HUES48 (cell line): ENCODE results near the gene IRS1.

Source experiments
- H3K27ac ChIP-seq: one replicate; pipeline ENCODE4 v1.7.0; 2013; ENCODE audit warnings: low read depth, low read length, inconsistent platforms
- H3K27me3 ChIP-seq: 2 replicates; pipeline ENCODE4 v1.6.1; 2013; ENCODE audit warnings: mild to moderate bottlenecking, low read length; ENCODE audit not compliant: control insufficient read depth, insufficient read depth
- H3K36me3 ChIP-seq: 2 replicates; pipeline ENCODE4 v1.6.1; 2013; ENCODE audit warnings: low read length; ENCODE audit not compliant: control insufficient read depth, insufficient read depth
- H3K4me1 ChIP-seq: 2 replicates; pipeline ENCODE4 v1.6.1; 2013; ENCODE audit warnings: mild to moderate bottlenecking, low read length; ENCODE audit not compliant: control insufficient read depth, insufficient read depth
- H3K4me3 ChIP-seq: 2 replicates; pipeline ENCODE4 v1.5.1; 2013; ENCODE audit warnings: mild to moderate bottlenecking, low read depth, low read length
- H3K9ac ChIP-seq: 2 replicates; pipeline ENCODE4 v1.6.1; 2013; ENCODE audit warnings: mild to moderate bottlenecking, low read depth, low read length, moderate library complexity
- H3K9me3 ChIP-seq: 2 replicates; pipeline ENCODE4 v1.6.1; 2013; ENCODE audit warnings: low read length; ENCODE audit not compliant: control insufficient read depth, insufficient read depth

IRS1 gene

DNA sequence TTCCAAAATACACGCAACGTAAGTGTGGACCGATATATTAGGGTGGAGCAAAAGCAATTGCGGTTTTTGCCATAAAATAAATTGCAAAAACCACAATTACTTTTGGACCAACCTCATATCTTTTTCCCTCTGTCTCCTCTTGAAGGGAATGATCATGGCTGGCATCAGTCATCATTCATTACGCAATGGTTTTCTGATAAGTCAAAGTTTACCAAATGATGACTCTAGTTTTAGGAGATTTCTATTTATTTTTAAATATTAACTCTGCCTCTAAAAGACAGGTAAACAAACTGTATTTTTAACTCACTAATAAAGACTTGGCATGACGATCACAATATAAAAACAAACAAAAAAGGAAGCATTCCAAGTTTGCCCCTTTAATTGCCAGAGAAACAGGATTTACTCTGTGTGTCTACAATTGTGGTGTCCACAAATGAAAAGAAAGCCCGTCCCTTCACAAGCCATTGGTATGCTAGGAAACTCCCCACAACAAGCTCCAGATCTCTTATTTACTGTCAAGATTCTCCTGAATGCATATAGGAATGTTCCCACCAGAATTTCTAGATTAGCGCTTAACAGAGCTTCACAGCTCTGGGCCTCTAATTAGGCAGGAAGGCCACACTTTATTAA lies 61.3 kb downstream of the IRS1 start:
- Histone ChIP-seq H3K9me3 (no peaks in the 10 kb centered on the region), H3K9ac (no peak overlapping the region), H3K36me3 (0 out of 2 replicates have a peak, but pooled peaks cover 4% of the 10 kb centered on the region), H3K27ac (no peak overlapping the region), H3K4me1 (peaks cover 13% of the 10 kb centered on the region), H3K27me3 (no peaks in the 10 kb centered on the region), H3K4me3 (no peak overlapping the region)

DNA sequence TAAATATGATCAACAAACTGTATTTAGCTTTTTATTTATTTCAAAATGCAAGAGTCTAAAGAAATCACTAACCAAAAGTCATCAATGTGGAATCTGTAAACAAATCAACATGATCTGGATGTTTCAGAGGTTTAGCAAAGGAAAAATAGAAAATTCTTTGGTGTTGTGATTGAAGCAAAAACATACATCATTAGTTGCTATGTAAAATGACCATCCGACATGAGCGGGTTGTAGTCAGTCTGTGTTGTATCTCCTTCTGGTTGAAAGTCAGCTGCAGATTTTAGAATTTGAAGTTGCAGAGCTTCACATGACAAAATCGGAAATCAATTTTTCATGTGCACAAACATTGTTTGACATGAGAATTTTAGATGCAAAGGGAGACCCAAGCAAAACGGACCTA lies 63.2 kb downstream of the IRS1 start:
- H3K27me3 ChIP-seq = no peaks in the 10 kb centered on the region
- peaks cover 13% of the 10 kb centered on the region for H3K4me1 ChIP-seq
- no peak overlapping the region for H3K4me3 ChIP-seq
- no peak overlapping the region for H3K9ac ChIP-seq
- H3K27ac ChIP-seq = no peak overlapping the region
- 0 out of 2 replicates have a peak, but pooled peaks cover 6% of the 10 kb centered on the region for H3K36me3 ChIP-seq
- H3K9me3 ChIP-seq = no peaks in the 10 kb centered on the region

DNA sequence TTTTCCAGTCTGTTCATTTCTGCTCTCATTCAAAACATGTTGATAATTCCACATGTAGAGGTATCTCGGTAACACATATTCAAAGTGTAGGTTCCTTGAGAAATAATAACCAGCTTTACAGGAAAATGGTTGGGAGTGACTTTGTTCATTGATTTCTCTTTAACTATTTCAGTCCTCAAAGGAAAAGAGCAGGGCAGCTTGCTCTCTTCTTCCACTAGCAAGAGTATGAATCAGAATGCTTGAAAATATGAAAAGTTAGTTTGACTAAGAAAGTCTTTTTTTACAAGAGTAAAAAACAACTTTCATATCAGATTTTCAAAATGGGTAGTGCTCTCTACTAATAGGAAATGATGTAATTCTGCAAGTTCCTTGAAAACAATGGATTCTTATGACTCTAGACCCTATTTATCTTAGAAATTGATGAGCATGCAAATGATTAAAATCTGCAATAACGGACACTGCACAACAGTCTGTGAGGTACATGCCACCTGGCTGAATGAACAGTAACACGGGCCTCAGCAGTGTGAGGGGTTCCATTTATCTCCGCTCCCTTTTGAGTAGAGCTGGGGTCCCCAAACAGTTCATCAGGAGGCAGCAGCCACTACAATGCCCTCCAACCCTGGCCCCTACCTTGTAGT lies 65.6 kb downstream of the IRS1 start:
- Histone ChIP-seq H3K27me3 (no peaks in the 10 kb centered on the region), H3K9me3 (no peaks in the 10 kb centered on the region), H3K9ac (no peak overlapping the region), H3K36me3 (0 out of 2 replicates have a peak, but pooled peaks cover 6% of the 10 kb centered on the region), H3K27ac (no peak overlapping the region), H3K4me1 (peaks cover 6% of the 10 kb centered on the region), H3K4me3 (no peak overlapping the region)

DNA sequence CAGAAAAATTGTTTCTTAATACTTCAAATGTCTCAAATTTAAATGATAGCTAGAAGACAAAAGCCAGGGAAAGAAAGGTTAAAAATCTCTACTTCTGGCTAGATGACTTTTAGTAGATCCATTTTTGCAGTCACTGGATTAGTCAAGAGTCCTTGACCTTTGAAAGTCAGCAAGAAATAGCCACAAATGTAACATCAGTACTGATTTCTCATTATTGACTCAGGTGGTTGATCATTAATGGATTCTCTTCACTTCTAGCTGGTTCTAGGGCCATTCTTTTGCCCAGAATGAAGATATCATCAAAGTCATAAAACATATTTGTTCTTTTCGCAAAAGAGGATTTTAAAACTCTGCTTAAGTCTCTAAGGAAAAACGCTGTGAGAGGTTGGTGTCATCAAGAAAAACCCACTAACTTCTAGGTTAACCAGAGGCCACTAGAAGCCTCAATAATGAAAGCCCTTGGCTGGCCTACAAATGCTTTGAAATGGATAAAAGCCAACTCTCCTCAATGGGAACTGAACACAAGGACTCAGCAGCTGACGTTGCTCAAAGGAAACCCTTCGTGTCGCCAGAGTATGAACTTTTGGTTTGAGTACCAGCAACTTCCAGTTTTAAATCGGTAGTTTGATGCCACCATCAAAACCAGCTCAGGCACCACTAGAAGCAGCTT lies 66.3 kb downstream of the IRS1 start:
- H3K27ac ChIP-seq = no peak overlapping the region
- no peaks in the 10 kb centered on the region for H3K27me3 ChIP-seq
- H3K9ac ChIP-seq = no peak overlapping the region
- H3K36me3 ChIP-seq = 0 out of 2 replicates have a peak, but pooled peaks cover 6% of the 10 kb centered on the region
- H3K4me3 ChIP-seq = no peak overlapping the region
- no peaks in the 10 kb centered on the region; the same call in 1 of the 2 replicates for H3K4me1 ChIP-seq
- no peaks in the 10 kb centered on the region for H3K9me3 ChIP-seq

DNA sequence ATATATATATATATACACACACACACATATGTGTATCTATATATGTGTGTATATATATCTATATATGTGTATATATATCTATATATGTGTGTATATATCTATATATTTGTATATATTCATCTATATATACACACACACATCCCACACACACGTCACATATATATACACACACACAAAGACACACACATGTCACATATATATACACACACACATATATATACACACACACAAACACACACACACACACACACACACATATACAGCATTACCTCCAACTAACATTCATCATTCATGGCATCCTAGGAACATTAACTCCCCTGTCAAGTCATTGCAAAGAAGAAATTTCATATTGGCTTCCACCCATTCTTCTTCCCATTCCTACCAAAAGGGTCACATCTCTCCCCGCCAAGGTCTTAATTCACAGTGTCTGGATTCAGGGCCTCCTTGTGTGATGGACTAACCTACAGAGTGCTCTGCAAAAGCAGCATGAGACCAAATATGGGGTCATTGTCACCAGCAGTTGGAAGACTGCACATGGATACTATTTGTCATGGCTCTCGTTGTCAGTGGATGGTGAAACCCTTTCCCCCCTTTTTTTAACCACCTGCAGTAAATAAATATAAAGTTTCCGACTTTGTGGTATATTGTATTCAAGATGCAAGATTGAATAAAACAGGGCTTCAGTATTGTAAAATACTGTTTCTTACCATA lies 67.0 kb downstream of the IRS1 start:
- H3K4me1 ChIP-seq = no peaks in the 10 kb centered on the region; the same call in 1 of the 2 replicates
- no peak overlapping the region for H3K9ac ChIP-seq
- no peak overlapping the region for H3K27ac ChIP-seq
- H3K4me3 ChIP-seq = no peak overlapping the region
- no peaks in the 10 kb centered on the region for H3K27me3 ChIP-seq
- 0 out of 2 replicates have a peak, but pooled peaks cover 6% of the 10 kb centered on the region for H3K36me3 ChIP-seq
- H3K9me3 ChIP-seq = no peaks in the 10 kb centered on the region

DNA sequence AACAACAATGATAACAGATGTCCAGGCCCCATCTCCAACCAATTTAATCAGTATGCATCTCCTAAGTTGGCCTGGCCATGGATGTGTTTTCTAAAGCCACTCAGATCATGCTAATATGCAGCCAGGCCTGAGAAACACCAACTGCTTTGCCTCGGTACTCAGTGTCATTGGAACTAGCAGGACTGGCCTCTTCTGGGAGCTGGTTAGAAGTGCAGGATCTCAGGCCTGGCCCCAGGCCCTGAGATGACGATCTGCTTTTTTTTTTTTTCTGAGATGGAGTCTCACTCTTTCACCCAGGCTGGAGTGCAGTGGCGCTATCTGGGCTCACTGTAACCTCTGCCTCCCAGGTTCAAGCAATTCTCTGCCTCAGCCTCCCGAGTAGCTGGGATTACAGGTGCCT lies 69.1 kb downstream of the IRS1 start:
- 0 out of 2 replicates have a peak, but pooled peaks cover 2% of the 10 kb centered on the region for H3K36me3 ChIP-seq
- H3K9me3 ChIP-seq = no peaks in the 10 kb centered on the region
- no peak overlapping the region for H3K4me3 ChIP-seq
- no peak overlapping the region for H3K27ac ChIP-seq
- peaks cover 3% of the 10 kb centered on the region; the same call in 1 of the 2 replicates for H3K4me1 ChIP-seq
- no peak overlapping the region for H3K9ac ChIP-seq
- no peaks in the 10 kb centered on the region for H3K27me3 ChIP-seq

DNA sequence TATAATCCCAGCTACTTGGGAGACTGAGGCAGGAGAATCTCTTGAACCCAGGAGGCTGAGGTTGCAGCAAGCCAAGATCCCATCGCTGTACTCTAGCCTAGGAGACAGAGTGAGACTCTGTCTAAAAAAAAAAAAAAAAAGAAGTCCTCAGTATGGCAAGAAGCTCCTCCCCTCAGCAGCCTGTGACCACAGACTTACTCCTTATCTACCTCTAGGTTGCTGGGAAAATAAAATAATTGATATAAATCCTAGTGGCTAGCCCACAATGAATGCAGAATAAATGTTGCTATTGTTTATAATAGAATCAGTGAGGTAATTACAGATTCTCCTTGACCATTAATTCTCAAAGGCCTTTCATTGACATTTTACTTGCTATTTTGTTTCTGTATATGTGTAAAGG lies 70.6 kb downstream of the IRS1 start:
- Histone ChIP-seq H3K27me3 (no peaks in the 10 kb centered on the region), H3K4me3 (no peak overlapping the region), H3K4me1 (peaks cover 5% of the 10 kb centered on the region; the same call in 1 of the 2 replicates)

DNA sequence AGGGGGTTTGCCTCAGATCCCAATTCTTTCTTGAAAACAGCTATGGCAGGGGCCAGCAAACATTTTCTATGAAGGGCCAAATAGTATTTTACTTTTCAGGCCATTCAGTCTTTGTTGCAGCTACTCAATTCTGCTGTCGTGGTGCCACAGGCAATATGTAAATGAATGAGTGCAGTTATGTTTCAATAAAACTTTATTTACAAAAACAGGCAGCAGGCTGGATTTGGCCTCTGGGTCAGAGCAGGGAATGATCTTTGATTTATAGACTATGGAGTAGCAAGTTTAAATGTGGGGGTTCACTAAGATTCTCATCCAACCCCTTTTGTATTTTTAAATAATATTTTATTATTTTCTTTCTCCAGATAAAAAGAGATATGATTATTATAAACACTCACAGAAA lies 72.4 kb downstream of the IRS1 start:
- Histone ChIP-seq H3K4me3 (no peak overlapping the region), H3K27ac (no peak overlapping the region), H3K9me3 (no peaks in the 10 kb centered on the region), H3K9ac (no peak overlapping the region), H3K36me3 (no peaks in the 10 kb centered on the region), H3K27me3 (no peaks in the 10 kb centered on the region), H3K4me1 (peaks cover 5% of the 10 kb centered on the region; the same call in 1 of the 2 replicates)

More for the DNA sequence above, 70.6 kb downstream of the IRS1 start:
- H3K9ac ChIP-seq = no peak overlapping the region
- H3K9me3 ChIP-seq = no peaks in the 10 kb centered on the region
- no peak overlapping the region for H3K27ac ChIP-seq
- 0 out of 2 replicates have a peak, but pooled peaks cover 2% of the 10 kb centered on the region for H3K36me3 ChIP-seq

DNA sequence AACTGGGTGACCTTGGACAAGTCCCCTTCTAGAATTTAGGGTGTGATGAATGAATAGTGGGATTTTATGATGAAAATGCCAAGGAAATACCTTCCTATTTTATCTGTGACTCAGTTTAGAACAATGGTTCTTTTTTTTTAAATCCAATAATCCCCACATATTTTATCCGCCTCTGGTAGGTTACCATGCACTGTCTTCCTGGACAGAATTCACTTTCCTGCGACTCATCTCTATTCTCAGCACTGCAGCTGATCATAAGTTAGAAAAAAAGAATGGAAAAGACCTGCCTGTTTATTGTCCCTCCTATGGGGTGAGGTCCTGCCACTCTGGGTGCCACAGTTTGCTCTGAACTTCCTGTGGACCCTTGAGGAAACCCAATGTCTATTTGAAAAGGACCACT lies 73.1 kb downstream of the IRS1 start:
- no peak overlapping the region for H3K4me3 ChIP-seq
- H3K4me1 ChIP-seq = peaks cover 5% of the 10 kb centered on the region; the same call in 1 of the 2 replicates
- no peak overlapping the region for H3K27ac ChIP-seq
- H3K9ac ChIP-seq = no peak overlapping the region
- no peaks in the 10 kb centered on the region for H3K27me3 ChIP-seq
- H3K36me3 ChIP-seq = no peaks in the 10 kb centered on the region
- no peaks in the 10 kb centered on the region for H3K9me3 ChIP-seq

DNA sequence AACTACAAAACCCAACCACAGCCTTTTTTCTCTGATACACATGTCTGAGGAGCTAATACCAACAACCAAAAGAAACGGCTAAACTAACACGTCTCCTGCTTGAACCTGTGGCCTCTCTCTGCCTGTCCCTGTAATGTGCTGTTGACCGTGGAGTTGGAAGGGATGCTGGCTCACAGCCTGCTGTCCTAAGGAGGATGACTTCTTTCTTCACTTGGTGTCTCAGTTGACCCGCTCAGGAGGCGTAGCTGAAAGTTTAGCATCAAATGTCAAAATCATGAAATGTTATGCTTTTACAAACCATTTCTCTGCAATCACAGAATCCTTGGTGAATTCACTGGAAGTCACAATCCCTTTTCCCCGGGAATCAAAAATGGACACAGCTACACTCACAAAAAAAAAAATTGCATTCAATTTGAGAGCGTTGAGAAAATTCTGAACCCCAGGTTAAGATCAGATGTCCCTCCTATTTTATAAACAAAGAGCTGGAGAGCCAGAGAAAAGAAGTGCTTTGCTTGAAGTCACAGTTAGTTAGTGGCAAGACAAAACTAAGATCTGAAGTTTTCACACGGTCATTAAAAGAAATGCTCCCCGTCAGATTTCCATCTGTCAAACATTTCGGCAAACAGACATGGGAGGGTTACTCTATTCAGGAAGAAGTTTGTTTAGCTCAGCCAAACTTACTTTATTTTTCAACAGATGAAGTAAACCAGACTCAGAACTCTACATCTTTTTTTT lies 74.3 kb downstream of the IRS1 start:
- Histone ChIP-seq H3K36me3 (no peaks in the 10 kb centered on the region), H3K4me1 (peaks cover 5% of the 10 kb centered on the region; the same call in 1 of the 2 replicates), H3K9ac (no peak overlapping the region), H3K9me3 (no peaks in the 10 kb centered on the region), H3K4me3 (no peak overlapping the region), H3K27ac (no peak overlapping the region), H3K27me3 (no peaks in the 10 kb centered on the region)
